ENCODE measurements around the gene MLXIP.
"Not testable (repeated sequence)": the region's sequence is repeated elsewhere in the genome, so short reads cannot be mapped to it uniquely, and the experiment has no call there.

The MLXIP gene

DNA sequence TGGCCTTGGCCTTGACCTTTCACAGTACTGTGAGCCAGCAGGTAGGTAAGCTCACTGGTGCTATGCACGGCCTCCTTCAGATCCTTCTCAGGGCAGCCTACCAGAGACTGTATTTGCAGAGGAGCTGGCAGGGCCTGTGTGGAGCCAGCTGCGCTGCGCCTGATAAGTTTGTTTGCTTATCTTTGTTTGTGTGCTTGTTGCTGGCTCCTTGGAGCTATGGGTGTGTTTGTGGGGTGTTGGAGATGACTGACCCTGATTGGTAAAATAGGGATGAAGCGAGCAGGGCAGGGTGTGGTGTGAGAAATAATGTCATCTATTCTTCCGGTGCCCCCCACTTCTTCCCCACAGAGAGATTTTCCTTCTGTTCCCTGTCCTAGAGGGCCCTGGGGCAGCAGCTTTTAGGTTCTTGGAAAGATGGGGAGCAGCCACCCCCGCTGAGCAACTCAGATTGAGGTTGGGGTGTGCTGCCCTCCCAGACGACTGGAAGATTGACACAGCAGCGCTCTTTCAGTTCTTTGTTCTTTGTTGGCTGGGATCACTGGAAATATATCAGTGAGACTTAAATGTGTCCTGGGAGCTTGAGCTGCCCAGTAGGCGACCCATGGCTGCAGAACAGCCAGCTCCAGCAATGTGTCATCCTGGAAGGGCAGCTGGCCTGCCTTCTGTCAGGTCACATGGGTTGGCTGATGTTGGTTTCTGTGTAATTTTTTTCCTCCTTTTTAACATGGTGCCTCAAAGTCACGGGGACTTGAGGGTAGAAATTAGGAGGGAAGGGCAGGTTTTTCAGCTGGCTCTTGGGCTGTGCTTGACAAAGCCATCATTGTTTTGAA lies 19.6 kb downstream of the MLXIP start:
- FAIRE-seq: no peak

DNA sequence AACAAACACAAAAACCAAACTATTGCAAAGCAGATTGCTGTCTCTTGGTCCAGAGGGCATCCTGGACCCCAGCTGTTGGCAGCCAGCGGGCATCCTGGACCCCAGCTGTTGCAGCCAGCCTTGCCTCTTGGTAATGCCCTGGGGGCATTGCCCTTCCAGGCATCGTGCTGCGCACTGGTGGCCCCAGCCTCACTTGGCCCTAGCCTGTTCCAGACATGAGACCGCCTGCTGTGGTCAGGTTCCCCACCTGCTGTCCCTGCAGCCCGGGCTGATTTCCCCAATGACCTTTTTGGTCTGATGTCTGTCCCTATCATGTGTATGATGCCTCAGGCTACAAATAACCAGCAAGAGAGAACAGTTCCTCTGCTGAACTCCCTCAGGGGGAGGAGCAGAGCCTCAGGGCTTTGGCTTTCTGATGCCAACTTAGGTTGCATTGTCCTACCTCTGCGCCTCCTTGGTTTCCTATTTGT lies 20.8 kb downstream of the MLXIP start:
- FAIRE-seq: no peak

DNA sequence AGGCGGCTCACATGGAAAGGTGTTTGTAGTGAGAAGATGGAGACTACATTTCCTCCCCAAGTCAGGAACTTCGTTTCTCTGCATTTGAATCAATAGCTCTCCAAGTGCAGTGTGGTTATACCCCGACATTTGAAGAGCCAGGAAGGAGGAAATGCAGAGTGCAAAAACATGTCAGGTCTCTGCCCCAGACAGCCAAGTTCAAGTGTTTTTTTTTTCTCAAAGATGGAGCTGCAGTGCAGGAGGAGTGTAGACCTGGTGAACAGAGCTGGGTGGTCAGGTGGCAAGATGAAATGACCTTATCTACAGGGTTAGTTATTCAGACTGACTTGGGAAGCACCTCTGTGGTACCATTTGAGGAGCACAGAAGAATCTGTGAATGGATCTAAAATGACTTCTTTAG lies 21.3 kb downstream of the MLXIP start:
- FAIRE-seq: no peak

DNA sequence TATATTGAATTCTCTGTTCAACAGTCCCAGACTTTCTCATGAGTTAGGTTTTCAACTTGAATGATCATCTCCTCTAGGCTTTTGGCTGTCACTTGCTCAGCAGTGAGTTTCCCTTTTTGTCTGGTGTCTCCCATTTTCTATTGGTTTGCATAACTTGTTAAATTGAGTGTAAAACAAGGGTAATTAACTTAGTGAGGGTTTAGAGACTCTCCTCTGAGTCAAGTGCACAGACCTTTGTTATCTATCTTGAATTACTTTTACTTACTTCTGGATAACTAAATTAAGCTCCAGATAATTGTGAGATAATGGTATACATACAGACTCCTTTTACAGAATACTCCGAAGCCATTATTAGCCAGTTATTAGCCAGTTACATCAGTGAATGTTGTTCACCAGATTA lies 22.0 kb downstream of the MLXIP start:
- FAIRE-seq: no peak

DNA sequence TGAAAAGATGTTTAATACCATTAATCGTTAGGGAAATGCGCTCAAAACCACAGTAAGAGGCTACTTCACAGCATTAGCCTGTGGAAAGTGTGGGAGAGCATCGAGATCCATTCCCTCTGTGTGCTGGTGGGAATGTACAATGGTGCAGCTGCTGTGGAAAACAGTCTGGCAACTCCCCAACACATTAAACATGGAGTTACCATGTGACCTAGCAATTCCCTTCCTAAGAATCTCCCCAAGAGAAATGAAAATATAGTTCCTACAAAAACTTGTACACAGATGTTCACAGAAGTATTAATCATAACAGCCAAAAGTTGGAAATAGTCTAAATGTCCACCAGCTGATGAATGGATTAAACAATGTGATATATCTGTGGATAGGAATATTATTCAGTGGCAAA lies 23.8 kb downstream of the MLXIP start:
- no peak for FAIRE-seq

DNA sequence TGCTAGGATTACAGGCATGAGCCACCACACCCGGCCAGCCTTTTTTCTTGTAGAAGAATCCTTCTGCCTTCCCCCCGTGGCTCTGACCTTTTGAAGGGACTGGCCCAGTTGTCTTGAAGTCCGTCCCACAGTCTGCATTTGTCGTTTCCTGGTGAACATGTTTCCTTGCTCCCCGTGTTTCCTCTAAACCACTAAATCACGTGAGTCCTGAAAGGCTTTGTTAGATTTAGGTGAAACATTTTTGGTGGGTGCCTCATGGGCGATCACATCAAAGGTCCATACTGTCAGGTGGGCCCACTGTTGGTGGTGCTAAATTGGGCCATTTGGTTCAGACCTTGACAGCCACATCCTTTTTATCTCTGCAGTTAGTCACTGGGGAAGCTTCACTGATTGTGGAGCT lies 26.3 kb downstream of the MLXIP start:
- no peak for FAIRE-seq

DNA sequence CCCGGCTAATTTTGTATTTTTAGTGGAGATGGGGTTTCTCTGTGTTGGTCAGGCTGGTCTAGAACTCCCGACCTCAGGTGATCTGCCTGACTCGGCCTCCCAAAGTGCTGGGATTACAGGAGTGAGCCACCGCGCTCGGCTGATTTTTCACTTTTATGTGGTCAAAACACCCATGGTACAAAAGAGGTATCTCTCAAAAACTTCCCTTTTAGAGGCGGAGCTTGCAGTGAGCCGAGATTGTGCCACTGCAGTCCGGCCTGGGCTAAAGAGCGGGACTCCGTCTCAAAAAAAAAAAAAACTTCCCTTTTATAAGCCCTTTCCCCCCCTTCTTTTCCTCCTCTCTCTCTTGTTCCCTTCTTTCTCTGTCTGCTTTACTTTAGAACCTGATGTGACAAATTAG lies 26.9 kb downstream of the MLXIP start:
- FAIRE-seq: not testable (repeated sequence)

DNA sequence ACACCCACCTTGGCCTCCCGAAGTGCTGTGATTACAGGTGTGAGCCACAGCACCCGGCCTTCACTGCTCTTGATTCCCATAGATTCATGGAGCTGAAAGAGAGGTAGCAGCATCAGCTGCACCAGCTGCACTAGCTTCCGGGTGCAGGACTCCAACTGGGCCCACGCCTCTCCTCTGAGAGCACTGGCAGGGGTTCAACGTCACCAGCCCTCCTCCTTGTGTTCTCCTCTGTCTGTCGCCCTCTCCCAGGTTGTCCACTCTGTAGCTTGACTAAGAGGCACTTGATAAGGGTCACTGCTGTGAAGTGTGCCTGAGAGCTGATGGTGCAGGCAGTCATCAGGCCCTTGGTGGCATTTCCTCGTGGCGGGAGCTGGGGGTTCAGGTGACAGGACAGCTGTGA lies 28.3 kb downstream of the MLXIP start:
- FAIRE-seq: no peak

DNA sequence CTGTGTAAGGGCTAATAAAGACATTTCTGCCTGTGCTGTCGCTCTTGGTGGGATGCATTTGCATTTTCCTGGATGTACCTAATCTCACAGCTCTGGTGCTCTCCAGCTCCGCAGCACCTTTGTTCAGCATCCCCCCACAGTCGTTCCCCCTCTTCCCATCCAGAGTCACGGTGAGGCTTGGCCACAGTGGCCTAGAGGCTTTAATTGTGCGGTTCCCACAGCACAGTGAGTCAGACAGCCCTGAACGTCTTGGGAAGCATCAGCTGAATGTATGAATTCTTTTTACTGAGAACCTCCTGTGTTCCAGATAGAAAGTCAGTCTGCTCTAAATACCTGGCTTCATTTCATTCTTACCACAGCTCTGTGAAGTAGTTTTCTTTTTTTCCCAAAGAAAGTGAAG lies 28.7 kb downstream of the MLXIP start:
- no peak for FAIRE-seq

DNA sequence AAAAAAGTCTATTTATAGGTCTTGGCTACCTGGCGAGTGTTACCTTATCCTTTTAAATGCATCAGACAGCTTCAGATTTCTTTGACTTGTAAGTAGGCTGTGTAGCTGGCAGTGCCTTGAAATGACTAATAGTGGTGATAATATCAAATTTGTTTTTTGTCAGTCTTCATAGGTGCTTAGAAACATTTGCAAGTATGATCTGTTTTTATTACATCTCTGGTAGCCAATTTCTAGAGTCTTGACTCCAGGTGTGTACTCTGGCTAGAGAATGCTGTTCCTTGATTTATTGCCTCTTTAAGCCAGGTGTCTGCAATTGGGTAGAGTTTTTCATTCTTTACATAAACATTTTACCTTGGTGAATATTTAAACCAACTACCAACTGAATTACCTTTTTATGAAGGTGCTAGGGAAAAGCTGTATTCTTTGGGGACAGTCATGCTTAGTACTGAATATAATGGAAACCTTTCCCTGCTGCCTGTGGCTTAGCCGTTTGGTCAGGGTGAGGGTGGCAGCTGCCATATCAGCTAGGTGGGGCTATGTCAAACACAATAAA lies 32.6 kb downstream of the MLXIP start:
- no peak for FAIRE-seq

DNA sequence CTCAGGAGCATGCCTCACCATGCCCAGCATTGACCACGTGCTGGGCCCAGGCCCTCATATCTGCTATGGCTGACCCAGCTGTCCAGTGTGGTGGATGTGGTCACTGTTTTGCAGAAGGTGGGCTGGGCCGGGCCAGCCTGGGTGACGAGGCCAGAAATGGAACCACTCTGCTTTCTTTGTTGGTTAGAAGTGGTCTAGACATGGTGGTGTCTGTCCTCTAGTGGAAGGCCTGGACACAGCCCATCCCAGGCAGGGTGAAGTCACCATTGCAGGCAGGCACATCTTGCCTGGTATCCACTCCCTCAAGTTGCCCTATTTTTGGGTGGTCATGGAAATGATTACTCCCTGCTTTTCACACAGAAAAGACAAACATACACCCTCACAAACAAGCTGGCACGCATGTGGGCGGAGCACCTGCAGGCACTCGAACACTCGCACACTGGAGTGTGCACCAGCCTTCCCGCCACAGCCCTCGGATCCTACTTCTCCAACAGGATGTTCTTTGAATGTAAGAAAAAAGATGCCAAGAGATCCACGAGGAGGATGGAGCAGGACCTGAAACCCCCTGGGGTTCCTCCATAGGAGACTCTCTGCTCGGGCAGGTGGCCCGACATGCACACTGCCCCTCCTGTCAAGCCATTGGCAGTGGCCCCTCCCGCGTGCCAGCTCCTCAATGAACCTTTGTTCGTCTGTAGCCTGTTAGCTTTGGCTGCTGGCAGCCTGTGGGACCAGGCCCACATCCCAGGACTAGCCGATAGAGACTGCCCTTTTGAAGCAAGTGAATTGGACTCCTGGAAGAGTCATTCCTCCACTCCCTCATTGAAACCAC lies 38.4 kb downstream of the MLXIP start:
- no peak for FAIRE-seq

DNA sequence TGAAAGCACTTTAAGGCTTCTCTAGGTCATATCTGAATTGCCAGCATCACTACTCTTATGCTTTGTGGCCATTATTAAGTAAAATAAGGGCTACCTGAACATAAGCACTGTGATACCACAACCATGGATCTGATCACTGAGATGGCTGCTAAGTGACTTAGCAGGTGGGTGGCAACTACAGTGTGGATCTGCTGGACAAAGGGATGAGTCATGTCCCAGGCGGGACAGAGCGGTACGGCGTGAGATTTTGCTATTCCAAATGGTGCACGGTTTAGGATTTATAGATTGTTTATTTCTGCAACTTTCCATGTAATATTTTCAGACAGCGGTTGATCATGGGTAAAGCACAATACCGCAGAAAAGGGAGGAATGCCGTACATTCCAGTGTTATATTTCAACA lies 39.4 kb downstream of the MLXIP start:
- FAIRE-seq: no peak

DNA sequence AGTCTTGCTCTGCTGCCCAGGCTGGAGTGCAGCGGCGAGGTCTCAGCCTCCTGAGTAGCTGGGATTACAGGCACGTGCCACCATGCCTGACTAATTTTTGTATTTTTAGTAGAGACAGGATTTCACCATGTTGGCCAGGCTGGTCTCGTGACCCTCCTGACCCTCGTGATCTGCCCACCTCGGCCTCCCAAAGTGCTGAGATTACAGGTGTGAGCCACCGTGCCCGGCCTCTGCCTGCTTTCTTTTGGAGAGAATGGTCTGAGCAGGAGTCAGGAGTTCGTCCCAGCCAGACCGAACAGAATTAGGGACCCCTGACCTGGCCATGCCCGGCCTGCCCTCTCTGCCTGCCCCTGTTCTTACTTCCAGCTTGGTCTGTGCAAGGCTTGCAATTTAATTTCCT lies 42.8 kb downstream of the MLXIP start:
- not testable (repeated sequence) for FAIRE-seq

DNA sequence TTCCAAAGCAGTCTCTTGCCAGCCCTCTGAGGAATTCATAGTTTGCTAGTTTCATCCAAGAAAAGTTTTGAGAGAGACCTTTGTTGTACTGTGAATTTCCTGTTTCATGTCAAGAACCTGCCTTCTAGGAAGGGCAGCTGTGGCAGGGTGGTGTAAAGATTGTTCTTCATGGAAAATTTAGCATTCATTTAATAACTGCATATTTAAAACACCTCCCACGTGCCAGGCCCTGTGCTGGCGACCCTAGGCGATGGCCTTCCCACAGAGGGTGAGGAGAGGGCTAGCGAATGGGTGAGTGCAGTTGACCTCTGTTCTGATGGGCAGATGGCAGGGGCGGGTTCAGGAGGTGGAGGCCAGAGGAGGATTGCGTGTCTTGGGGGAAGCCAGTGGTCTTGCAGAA lies 43.2 kb downstream of the MLXIP start:
- FAIRE-seq: no peak

DNA sequence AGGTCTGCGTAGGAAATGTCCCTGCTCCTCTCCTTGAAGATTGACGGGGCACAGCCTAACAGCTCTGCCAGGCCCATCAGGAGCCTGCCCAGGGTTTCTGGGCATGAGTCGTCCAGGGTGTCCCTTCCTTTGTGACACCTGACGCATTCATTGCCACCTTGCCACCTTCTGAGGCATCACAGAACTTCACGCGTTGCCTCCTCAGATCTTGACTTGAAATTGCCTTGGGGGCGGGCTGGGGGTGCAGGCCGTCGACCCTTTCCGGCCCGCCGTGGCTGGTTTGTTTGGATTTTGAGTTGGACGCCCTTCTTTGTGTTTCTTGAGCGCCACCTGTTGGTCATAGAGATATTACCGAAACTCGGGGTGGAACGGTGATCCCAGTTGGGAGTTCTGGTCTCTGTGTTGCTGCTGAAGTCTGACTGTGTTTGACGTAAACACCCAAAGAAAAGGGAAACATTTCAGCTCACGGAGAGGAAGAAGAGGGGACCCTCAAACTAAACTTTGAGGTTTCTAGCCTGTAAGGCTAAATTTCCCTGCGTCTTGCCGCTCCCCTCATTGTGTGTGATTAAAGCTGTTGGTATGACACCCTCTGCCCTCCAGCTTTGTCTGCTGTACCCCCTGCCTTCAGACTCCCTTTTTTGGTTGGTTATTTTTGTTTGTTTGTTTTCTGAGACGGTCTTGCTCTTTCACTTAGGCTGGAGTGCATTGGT lies 44.6 kb downstream of the MLXIP start:
- no peak for FAIRE-seq

DNA sequence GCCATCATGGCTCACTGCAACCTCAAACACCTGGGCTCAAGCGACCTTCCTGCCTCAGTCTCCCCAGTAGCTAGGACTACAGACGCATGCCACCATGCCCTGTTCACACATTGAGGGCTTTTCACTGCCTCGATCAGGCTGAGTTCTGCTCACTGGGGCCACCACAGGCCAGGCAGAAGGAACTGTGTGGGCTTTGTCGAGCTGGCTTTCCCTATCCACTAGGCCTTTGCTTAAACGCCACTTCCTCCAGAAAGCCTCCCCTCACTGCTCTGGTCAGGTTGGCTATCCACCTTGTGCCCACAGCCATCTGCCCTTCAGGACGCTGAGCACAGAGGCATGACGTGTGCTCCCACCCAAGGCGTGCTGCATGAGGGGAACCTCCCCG lies 45.2 kb downstream of the MLXIP start:
- FAIRE-seq: no peak

DNA sequence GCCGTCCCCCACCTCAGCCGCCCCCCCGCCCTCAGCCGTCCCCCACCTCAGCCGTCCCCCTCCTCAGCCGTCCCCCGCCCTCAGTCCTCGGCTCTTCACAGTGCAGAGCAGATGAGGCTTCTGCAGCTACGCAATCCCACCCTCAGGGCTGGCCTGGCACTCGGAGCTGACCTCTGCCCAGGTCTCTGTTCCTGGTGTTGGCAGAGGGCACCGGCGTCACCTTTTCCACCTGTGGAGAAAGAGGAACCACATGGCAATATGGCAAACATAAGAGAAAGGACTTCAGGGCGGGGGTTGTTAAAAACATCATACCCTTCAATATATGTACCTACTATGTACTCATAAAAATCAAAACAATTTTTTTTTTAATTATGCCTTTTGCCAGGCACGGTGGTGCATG lies 45.8 kb downstream of the MLXIP start:
- no peak for FAIRE-seq

DNA sequence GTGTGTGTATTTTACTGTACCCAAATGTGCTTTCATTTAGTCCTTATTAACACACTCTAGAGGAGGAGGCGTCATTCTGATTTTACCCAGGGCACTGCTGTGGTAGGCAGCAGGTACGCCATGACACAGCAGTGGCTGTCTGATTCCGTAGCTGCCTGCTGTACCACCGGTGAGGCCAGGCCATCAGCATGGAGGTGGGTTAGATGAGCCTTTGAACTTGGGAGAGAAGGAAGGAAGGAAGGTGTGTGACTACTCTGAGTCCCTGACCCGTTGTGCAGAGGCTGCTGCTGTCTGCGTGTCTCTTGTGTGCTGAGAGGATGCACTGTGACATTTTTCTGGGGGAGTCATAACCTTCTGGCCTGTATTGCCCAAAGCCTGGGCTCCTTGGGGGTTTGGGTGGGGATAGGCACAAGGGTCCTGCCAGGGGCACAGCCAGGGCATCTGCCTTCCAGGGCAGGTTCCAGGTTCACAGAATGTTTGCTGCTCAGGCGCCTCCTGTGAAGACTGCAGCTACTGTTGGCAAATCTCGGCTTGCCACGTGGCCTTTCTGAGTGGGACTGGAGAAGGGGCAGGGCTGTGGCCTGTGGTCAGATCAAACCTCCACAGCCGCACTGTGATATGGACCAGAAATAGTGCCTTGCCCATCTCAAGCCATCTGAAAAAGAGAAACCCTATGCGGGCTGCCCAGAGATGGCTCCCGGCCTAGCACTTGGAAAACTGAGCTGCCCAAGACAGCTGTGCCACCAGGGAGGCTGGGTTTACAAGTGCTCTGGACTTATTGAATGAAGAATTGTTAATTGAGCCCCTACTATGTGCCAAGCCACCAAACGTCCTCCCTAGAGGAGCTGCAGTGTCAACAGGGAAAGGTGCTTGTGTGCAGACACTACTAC lies 47.1 kb downstream of the MLXIP start:
- no peak for FAIRE-seq

DNA sequence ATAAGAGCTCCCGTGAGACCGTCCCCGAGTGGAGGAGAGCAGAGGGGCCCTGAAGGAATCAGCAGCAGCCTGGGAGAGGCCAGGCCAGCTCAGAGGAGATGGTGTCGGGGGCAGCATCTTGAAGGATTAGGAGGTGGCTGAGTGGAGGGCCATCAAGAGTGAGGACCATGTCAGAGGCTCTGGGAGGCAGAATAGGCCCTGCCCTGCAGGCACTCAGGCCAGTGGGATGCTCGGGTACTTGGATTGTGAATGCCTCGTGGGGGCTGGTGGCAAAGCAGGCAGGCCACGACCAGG lies 47.7 kb downstream of the MLXIP start:
- FAIRE-seq: no peak

DNA sequence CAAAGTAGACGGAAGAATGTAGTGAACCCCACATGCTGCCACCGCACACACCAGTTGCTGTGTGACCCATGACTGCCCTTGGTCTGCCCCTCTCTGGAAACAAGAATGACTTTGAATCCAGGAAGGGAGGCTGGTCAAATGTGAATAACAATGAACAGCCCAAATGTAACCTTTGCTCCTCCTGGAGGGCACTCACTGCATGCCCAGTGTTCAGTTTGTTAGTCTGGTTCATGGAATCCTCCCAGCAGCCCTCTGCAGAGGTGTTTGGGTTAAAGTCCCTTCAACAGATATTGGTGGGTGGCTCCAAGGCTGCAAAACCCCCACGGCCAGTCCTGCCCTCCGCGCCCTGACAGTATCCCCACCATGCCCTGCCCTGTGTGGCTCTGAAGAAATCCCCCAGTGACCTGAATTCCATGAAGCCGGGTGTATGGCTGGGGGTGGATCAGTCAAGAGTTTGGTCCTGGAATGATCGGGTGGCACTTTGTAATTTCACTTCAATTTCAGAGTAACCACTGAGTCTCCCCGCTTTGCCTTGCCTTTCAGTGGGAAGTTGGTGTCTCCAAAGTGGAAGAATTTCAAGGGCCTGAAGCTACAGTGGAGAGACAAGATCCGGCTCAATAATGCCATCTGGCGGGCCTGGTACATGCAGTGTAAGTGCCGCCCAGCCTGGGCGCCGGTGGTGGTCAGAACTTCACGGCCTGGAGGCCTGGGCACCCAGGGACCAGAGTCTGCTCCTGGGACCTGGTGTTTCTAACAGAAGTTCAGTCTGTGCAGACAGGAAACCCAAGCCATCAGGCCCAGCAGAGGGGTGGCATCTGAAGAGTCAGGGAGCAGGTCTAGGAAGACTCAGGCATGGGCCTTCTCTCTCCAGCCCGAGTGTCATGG lies 48.4 kb downstream of the MLXIP start:
- FAIRE-seq: no peak

DNA sequence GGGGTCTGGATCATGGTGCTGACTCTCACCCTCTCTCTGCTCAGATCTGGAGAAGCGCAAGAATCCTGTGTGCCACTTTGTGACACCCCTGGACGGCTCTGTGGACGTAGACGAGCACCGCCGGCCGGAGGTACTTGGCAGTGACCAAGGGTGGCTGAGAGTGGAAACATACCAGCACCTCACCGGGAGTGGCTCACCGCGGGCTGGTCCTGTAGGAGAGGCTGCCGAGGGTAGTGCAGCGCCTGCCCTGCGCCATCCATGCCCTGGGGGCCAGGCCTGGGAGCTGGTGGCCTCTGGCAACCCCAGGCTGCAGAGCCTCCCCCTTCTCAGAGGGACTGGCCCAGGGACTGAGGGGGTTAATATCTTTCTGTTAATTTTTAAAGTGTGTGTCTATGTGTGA lies 49.3 kb downstream of the MLXIP start:
- FAIRE-seq: no peak

Data from A204.1 (cell line).